ENCODE measurements around the gene KCTD21.

Gene KCTD21

DNA sequence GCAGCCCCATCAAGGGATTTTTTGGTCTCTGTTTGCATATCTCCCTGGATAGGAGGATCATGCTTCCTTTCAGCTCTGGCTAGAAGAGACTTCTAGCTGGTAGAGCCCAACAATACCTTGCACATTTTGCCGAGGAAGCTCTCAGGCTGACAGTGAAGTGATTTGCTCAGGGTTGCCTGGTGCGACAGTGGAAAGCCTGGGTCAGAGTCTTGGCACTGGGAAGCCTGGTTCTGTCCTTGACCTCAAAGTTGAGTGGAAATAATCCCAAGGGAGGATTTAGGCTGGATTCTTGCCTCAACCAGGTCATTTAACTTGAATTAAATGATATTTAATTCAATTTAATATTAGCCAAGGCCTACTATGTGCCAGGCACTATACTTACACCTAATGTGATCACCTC lies 24.6 kb downstream of the KCTD21 start:
- H3K4me3 ChIP-seq (ENCODE audit: low read length) = no peak overlapping the region
- no peak overlapping the region for H3K4me2 ChIP-seq (ENCODE audit: low read depth, low read length)
- TF ChIP-seq EZH2phosphoT487 (IDR thresholded peaks at IDR 0.05; ENCODE audit: low read length) = no peak
- TF ChIP-seq EZH2 (optimal IDR thresholded peaks at IDR 0.05; ENCODE audit: low read depth, low read length) = no peak
- TF ChIP-seq, protein P1, sequence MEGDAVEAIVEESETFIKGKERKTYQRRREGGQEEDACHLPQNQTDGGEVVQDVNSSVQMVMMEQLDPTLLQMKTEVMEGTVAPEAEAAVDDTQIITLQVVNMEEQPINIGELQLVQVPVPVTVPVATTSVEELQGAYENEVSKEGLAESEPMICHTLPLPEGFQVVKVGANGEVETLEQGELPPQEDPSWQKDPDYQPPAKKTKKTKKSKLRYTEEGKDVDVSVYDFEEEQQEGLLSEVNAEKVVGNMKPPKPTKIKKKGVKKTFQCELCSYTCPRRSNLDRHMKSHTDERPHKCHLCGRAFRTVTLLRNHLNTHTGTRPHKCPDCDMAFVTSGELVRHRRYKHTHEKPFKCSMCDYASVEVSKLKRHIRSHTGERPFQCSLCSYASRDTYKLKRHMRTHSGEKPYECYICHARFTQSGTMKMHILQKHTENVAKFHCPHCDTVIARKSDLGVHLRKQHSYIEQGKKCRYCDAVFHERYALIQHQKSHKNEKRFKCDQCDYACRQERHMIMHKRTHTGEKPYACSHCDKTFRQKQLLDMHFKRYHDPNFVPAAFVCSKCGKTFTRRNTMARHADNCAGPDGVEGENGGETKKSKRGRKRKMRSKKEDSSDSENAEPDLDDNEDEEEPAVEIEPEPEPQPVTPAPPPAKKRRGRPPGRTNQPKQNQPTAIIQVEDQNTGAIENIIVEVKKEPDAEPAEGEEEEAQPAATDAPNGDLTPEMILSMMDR (IDR thresholded peaks at IDR 0.05; ENCODE audit: low read length) = no peak
- no peaks in the 10 kb centered on the region for H3K4me1 ChIP-seq (ENCODE audit: low read length)
- H3K27ac ChIP-seq (ENCODE audit: low read length) = no peak overlapping the region
- no peak overlapping the region for H3K9ac ChIP-seq (ENCODE audit: low read length)
- no peaks in the 10 kb centered on the region for H3K9me3 ChIP-seq (replicated peaks; ENCODE audit: insufficient read depth, low read length)
- DNase-seq = no peak
- no peaks in the 10 kb centered on the region for H3K27me3 ChIP-seq (replicated peaks; ENCODE audit: insufficient read depth, low read length)
- H3F3A ChIP-seq (ENCODE audit: insufficient read depth, low read length) = no peaks in the 10 kb centered on the region
- no peaks in the 10 kb centered on the region for H4K20me1 ChIP-seq (ENCODE audit: insufficient read depth, low read length)
- H3K9me2 ChIP-seq (replicated peaks; ENCODE audit: insufficient read depth, low read length) = no peaks in the 10 kb centered on the region
- no peaks in the 10 kb centered on the region for H3K36me3 ChIP-seq (replicated peaks; ENCODE audit: insufficient read depth, low read length)
- no peaks in the 10 kb centered on the region for H3K79me2 ChIP-seq (ENCODE audit: low read length)
- no peak overlapping the region for H2AFZ ChIP-seq (ENCODE audit: low read length)

DNA sequence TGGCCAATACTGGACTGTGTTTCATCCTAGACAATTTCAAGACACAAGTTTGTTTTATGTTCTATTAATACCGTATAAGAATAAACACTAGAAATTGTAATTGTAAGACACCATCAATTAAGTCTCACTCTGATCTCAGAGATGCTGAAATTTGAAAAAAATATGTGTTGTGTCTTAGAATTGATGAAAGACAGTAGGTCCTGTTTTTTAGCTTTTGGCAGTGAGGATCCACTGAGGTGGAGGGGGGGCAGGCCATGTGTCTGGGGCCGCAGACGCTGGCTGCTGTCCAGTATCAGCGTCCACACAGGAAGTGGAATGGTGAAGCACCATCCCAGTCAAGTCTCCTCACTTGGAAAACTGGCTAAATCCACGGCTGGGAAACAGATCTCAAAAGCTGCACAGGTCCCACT lies 26.5 kb downstream of the KCTD21 start:
- H2AFZ ChIP-seq (ENCODE audit: low read length) = no peak overlapping the region
- no peak for DNase-seq

GRCh38 chr11:78161346-78161745 lies 27.1 kb downstream of the KCTD21 start:
- Histone ChIP-seq H3K9me3 (replicated peaks; ENCODE audit: insufficient read depth, low read length) (no peaks in the 10 kb centered on the region), H3K36me3 (replicated peaks; ENCODE audit: insufficient read depth, low read length) (no peaks in the 10 kb centered on the region), H2AFZ (ENCODE audit: low read length) (no peak overlapping the region), H3F3A (ENCODE audit: insufficient read depth, low read length) (no peaks in the 10 kb centered on the region), H3K27me3 (replicated peaks; ENCODE audit: insufficient read depth, low read length) (no peaks in the 10 kb centered on the region), H3K9me2 (replicated peaks; ENCODE audit: insufficient read depth, low read length) (no peaks in the 10 kb centered on the region), H3K79me2 (ENCODE audit: low read length) (no peaks in the 10 kb centered on the region), H3K4me3 (ENCODE audit: low read length) (no peak overlapping the region), H3K9ac (ENCODE audit: low read length) (no peak overlapping the region), H4K20me1 (ENCODE audit: insufficient read depth, low read length) (no peaks in the 10 kb centered on the region), H3K4me1 (ENCODE audit: low read length) (no peaks in the 10 kb centered on the region), H3K4me2 (ENCODE audit: low read depth, low read length) (no peak overlapping the region), H3K27ac (ENCODE audit: low read length) (no peak overlapping the region)
- TF ChIP-seq EZH2 (optimal IDR thresholded peaks at IDR 0.05; ENCODE audit: low read depth, low read length) (no peak), EZH2phosphoT487 (IDR thresholded peaks at IDR 0.05; ENCODE audit: low read length) (no peak)
- TF ChIP-seq, protein P1 (IDR thresholded peaks at IDR 0.05; ENCODE audit: low read length) = no peak
- no peak for DNase-seq

More for the DNA sequence above, 26.5 kb downstream of the KCTD21 start:
- Histone ChIP-seq H3K27ac (ENCODE audit: low read length) (no peak overlapping the region), H3K36me3 (replicated peaks; ENCODE audit: insufficient read depth, low read length) (no peaks in the 10 kb centered on the region), H3K27me3 (replicated peaks; ENCODE audit: insufficient read depth, low read length) (no peaks in the 10 kb centered on the region), H3K4me3 (ENCODE audit: low read length) (no peak overlapping the region), H3K79me2 (ENCODE audit: low read length) (no peaks in the 10 kb centered on the region), H3K9ac (ENCODE audit: low read length) (no peak overlapping the region), H3K4me1 (ENCODE audit: low read length) (no peaks in the 10 kb centered on the region), H3K4me2 (ENCODE audit: low read depth, low read length) (no peak overlapping the region), H3F3A (ENCODE audit: insufficient read depth, low read length) (no peaks in the 10 kb centered on the region), H4K20me1 (ENCODE audit: insufficient read depth, low read length) (no peaks in the 10 kb centered on the region), H3K9me2 (replicated peaks; ENCODE audit: insufficient read depth, low read length) (no peaks in the 10 kb centered on the region), H3K9me3 (replicated peaks; ENCODE audit: insufficient read depth, low read length) (no peaks in the 10 kb centered on the region)
- TF ChIP-seq EZH2 (optimal IDR thresholded peaks at IDR 0.05; ENCODE audit: low read depth, low read length) = no peak
- TF ChIP-seq, protein P1 (IDR thresholded peaks at IDR 0.05; ENCODE audit: low read length) = no peak
